GM18907 (cell line): ENCODE results near the gene OSBPL9.
"Not testable (repeated sequence)": the region's sequence is repeated elsewhere in the genome, so short reads cannot be mapped to it uniquely, and the experiment has no call there.

Experiments
- ATAC-seq: cut with Tn5 transposase; IDR thresholded peaks from one replicate; pipeline ENCODE4 v1.9.1; 2021; ENCODE audit warnings: mild to moderate bottlenecking, moderate library complexity; ENCODE audit not compliant: unreplicated experiment

OSBPL9 gene

DNA sequence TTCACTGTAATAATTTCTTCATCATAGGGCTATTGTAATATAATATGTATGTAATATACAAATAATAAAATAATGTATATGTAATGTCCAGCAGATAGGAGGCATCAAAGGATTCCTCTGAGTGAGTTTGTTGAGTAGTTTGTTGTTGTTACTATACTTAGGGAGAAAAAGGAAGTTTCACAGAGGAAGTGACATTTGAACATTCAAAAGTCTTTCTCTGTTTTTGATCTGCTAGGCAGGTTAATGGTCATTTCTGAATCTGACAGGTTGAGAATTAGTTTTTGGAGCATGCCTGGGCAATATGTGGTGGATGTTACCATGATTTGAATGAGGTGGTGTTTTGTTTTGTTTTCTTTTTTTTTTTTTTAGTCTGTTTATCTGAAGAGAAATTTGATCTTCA is 159.5 kb downstream of the OSBPL9 start:
- no peak for ATAC-seq

DNA sequence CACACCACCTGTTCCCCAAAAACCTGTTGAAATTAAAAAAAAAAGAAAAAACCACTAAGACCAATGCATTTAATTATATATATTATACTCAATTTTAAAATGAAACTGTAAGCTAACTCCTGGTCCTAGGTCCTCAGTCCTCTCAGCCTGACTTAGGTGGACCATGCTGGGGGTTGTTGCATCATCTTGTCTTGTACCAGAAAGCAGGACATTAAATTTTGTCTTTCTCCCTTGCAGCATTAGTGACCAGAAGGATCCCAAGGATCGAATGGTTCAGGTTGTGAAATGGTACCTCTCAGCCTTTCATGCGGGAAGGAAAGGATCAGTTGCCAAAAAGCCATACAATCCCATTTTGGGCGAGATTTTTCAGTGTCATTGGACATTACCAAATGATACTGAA is 164.0 kb downstream of the OSBPL9 start:
- ATAC-seq, result no peak

DNA sequence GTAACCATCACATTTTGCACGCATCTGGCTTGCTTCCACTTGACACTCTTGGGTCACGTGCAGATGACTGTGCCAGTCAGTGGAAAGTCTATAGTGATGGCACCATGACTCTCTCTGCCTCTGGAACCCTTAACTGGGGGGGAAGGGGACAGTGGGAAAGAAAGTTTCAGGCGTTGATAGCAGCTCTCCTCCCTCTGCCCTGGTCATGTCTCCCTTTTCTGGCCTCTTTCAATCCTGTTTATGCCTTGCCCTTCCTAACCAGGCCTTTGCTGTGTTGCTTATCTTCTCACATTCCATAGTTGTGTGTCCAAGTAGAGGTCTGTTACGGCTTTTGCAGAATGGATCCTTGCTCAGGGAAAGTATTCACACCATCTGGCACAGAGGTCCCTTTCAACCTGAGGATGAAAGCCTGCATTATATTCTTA is 168.1 kb downstream of the OSBPL9 start:
- no peak for ATAC-seq

DNA sequence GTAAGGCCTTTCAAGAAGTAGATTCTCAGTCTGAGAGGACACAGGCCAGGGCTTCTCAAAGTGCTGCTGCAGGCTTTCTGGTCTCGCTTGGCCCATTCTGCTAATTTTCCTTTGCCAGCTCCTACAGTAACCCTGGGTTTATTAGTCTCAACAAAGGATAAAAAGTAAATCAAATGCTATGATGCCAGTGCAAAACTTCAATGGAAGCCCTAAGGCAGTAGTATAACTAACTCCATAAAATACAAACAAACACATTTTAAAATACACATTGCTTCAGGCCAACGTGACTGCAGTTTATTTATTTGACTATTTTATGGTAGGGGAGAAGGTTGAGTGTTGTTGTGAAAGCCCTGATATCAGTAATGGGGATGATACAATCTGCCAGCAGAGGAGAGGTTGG is 172.0 kb downstream of the OSBPL9 start:
- ATAC-seq, result no peak

DNA sequence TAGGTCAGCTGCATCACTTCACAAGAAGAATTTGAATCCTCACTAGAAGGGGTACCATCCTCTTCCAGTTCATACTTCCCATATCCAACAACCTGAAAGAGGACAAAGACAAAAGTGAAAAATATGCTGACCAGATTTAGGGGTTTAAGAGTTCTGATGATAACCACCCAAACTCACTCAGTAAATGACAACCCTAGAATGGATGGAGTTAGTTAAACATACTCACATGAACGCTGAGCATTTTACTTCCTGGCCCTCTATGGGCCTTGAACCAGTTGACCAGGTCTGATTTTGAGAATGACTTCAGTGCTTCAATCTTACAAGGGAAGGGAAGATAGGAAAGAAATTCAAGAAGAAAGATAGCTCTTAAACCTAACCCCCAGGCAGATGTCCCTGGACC is 172.4 kb downstream of the OSBPL9 start:
- no peak for ATAC-seq

DNA sequence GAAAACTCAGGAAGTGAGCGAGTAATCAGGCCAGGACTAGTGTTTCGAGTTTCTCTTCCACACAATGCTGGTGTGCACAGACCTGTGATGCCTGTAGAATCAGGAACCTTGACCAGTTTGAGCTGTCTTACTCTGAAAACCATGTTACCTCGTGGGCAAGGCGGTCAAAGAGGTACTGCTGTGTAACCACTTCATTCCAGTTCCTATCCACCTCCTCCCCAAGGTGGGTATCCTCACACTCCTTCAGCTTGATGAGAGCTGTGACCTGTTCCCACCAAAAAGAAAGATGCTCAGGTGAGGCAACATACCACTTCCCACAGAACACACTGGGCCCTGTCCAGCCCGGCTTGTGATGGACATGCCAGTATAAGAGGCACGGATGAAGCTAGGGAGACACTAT is 173.5 kb downstream of the OSBPL9 start:
- ATAC-seq, result no peak

DNA sequence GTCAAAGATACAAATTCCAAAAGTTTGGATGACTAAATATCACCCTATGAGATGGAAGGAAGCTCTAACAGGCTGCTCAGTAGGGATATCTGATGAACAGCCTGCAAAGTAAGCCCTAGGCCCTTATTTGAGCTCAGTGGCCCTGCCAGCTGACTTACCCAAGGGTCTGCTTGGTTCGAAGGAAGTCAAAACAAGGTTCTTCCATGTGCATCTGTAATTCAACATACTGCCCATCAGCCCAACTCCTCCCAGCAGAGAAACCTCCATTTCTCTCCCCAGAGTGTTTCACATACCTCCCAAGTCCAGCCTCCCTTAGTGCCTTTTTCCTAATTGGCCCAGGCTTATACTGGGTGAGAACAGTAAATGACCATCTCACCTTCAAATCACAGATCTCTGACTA is 175.0 kb downstream of the OSBPL9 start:
- no peak for ATAC-seq

DNA sequence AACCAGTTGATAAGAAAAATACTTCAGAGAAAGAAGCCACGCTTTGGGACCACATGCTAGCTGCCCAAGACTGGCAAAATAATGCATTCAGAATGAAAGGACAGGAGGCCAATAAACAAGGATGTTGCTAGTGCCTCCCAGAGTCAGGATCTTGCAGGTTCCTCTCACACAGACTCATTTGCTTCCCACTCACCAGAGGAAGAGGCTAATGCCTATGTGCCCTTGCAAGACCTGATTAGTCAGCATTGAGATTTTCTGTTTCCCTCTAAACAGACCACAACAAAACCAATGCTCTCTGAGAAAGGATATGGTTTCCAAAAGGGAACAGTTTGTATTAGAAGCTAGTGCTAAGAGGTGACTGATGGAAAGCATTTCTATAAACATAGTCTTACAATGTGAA is 176.0 kb downstream of the OSBPL9 start:
- ATAC-seq, result no peak

DNA sequence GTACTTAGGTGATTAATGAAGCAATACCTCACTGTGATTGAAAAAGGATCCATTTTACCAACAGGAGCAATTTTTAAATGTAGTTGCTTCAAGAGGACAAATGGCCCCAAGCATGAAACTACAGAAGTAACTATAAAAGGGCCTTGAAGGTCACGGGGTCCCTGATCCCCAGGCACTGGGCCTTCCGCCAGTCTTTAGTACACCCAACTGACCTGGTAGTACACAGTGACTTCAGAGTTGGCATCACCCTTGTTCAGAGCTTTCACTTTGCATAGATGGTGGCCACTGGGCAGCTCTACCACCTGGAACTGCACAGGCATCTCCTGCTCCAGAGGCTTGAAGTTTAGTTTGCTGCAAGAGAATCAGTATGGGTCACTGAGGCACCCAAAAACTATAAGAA is 177.4 kb downstream of the OSBPL9 start:
- ATAC-seq, result no peak

DNA sequence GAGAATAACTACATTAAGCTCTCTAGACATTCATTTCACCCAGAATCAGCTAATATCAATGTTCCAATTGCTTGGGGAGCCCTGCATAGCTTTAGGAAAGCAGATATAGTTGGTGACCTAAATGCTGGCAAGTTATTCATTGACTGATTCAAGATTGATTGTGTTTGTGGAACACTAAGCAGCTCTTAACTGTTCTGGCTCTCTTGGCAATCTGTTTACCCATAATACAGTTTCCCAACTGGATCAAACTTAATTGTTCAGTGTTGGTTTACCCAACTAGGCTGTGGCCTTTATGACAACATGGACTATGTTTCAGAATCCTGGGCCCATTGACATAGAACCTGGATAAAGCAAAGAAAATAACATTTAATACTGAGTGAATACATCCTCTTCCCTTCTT is 178.0 kb downstream of the OSBPL9 start:
- no peak for ATAC-seq

DNA sequence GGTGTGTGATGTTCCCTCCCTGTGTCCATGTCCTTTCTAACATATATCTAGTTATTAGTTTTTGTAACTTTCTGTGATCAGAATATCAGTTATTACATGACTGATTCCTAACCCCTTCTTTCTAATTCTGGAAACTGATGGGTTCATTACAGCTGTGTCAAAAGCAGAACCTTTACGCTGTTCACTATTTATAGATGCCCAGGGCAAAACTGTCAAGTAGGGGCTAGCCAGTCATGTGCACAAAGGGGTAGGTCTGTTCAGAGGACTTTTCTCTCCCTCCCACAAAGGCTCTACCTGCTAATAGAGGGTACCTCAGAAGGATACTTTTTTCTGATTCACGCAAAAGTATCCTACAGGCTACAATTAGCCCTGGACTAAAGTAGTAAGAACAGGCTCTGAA is 182.5 kb downstream of the OSBPL9 start:
- ATAC-seq, result no peak

DNA sequence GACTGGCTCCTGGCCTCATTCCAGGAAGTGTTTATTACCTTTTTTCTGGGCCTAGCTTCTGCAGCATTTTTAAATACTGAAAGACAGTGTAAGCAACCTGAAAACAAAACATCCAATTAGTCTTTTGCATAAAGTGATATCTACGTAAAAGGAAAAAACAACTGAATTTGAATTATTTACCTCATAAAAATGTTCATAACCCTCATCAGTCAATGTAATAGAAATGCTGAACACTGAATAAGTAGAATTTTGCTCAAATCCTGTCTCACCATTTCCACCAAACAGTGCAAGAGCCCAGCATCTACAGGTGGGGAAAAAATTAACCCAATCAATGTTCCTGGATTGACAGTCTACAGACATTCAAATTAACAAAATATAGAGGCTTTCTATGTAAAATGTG is 197.6 kb downstream of the OSBPL9 start:
- ATAC-seq, result no peak

DNA sequence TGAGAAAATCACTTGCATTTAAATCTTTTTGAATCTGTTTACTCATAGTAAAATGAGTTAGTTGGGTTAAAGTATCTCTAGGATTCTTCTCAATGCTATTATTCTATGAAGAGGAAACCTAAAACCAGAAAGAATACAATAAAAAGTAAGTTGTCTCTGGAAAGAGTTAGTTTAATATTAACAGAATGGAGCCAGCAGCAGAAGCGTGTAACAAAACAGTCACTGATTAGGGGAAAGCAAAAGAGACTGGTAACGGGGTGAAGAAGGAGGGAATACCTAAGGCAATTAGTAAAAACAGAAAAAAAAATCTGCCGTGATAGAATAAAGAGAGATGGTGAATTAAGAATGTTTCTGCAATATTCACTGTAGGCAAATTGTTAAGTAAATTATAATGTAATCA is 201.6 kb downstream of the OSBPL9 start:
- ATAC-seq, result no peak

DNA sequence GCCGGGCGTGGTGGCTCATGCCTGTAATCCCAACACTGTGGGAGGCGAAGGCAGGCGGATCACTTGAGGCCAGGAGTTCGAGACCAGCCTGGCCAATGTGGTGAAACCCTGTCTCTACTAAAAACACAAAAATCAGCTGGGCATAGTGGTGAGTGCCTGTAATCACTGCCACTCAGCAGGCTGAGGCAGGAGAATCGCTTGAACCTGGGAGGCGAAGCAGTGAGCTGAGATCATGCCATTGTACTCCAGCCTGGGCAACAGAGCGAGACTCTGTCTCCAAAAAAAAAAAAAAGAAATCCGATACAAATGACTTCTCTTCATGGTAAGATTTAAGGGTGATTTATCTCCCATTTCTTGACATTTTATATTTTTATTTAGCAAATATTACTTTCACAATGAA is 202.1 kb downstream of the OSBPL9 start:
- ATAC-seq, result not testable (repeated sequence)

DNA sequence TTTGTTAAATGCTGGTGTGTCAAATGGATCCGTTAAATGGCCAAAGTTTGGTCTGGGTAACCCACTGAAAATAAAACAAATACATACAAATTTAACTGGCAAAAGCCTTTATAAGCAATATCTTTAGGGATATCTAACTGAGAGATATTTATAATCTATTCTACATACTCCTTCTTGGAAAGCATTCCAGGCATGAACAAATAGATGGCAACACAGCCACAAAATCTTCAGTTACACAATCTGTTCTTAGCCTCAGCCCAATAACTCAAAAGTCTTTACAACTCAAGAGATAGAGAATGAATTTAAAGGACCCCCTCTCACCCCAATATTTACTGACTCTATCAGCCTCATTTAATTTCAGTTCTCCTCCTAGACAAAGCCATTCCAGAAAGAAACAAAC is 202.9 kb downstream of the OSBPL9 start:
- ATAC-seq, result no peak

DNA sequence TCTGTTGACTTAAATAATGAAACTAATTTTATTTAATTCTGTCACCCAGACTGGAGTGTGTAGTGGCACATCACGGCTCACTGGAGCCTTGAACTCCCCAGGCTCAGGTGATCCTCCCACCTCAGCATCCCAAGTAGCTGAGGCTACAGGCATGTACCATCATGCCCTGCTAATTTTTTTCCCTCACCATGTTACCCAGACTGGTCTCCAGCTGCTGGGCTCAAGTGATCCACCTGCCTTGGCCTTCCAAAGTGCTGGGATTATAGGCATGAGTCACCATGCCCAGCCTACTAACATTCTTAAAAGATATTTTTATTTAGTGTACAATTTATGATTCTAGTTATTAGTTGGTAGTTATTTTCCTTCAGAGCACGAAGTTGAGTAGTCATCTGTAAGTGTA is 212.2 kb downstream of the OSBPL9 start:
- no peak for ATAC-seq

DNA sequence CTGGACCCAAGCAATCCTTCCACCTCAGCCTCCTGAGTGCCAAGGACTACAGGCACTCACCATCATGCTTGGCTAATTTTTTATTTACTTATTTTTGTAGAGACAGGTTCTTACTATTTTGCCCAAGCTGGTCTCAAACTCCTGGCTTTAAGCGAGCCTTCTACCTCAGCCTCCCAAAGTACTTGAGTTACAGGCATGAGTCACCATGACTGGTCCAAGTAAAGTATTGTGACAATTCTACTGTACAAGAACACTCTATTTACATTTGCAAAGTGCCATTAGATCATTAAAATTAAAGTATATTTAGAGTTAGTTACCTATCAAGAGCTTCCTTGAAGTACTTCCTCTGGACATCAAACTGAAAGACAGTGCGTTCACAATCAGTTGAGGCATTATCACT is 216.8 kb downstream of the OSBPL9 start:
- ATAC-seq, result no peak

DNA sequence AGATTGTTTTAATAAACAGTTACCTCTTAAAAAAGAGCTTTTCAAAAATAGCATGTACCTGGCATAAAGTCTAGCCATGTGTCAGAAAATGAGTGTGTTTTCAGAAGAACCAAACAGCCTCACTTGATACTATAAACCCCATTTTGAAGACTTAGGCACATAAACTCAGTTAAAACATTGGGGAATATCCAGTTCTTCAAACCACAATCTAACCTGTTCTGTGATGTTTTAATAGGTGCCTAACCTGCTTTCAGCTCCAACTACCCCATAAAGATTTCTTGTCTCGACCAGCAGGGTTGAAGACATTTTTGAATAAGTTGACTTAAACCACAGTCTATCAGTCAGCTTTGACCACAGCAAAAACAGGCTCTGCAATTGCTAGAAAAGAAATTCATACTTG is 220.4 kb downstream of the OSBPL9 start:
- ATAC-seq, result no peak
